Measurements from ENCODE around the gene SCRT2.
"Not testable (repeated sequence)": the region's sequence is repeated elsewhere in the genome, so short reads cannot be mapped to it uniquely, and the experiment has no call there.

Gene SCRT2

GRCh38 chr20:675453-676314, at the start of gene SCRT2:
SCRT2 (minus strand) TSS chr20:675802; CDS start chr20:675601, 201 bp downstream.
- CTCF ChIA-PET = interaction anchor here (1.0 kb wide), 1 partner anchor 9 kb away, joined by 5 read pairs; no protein-coding TSS in a partner anchor
- peak; percentile 87 for DNase-seq (ENCODE audit: extremely low spot score)
- TF ChIP-seq LEF1 (IDR thresholded peaks at IDR 0.05; ENCODE audit: borderline replicate concordance) (peak; percentile 69; the same call in 1 of the 2 replicates), BHLHE40 (IDR thresholded peaks at IDR 0.05; ENCODE audit: borderline replicate concordance) (no peak)
- POLR2A ChIA-PET = no interaction called here

GRCh38 chr20:724797-725196, 49.2 kb upstream of the SCRT2 start:
- POLR2A ChIA-PET; CTCF ChIA-PET; DNase-seq (ENCODE audit: extremely low spot score): not testable (repeated sequence)

- CTCF ChIA-PET = no interaction called here
Measured at GRCh38 chr20:723756-724155, 48.2 kb upstream of the SCRT2 start.

GRCh38 chr20:722822-723644, 47.4 kb upstream of the SCRT2 start:
- no peak for DNase-seq (ENCODE audit: extremely low spot score)
- TF ChIP-seq LEF1 (IDR thresholded peaks at IDR 0.05; ENCODE audit: borderline replicate concordance) (no peak), HDGF (IDR thresholded peaks at IDR 0.05; ENCODE audit: borderline replicate concordance) (no peak), L3MBTL2 (conservative IDR thresholded peaks at IDR 0.05) (no peak), FOXA1 (IDR thresholded peaks at IDR 0.05) (no peak), ELF4 (IDR thresholded peaks at IDR 0.05) (no peak), FOXK2 (IDR thresholded peaks at IDR 0.05) (no peak), BHLHE40 (IDR thresholded peaks at IDR 0.05; ENCODE audit: borderline replicate concordance) (no peak)
- ChIA-PET POLR2A (no interaction called here), CTCF (no interaction called here)

More at GRCh38 chr20:723756-724155, 48.2 kb upstream of the SCRT2 start:
- no peak for TF ChIP-seq HDGF (IDR thresholded peaks at IDR 0.05; ENCODE audit: borderline replicate concordance)
- TF ChIP-seq SP1 (IDR thresholded peaks at IDR 0.05) = no peak
- no peak for TF ChIP-seq FOXA1 (IDR thresholded peaks at IDR 0.05)
- TF ChIP-seq CTBP1 (IDR thresholded peaks at IDR 0.05; ENCODE audit: borderline replicate concordance) = no peak
- TF ChIP-seq SUZ12 (IDR thresholded peaks at IDR 0.05) = no peak
- no peak for TF ChIP-seq ZNF384 (IDR thresholded peaks at IDR 0.05)
- no peak for TF ChIP-seq L3MBTL2 (conservative IDR thresholded peaks at IDR 0.05)
- no peak for TF ChIP-seq ELF4 (IDR thresholded peaks at IDR 0.05)
- TF ChIP-seq ARNT (IDR thresholded peaks at IDR 0.05) = no peak
- TF ChIP-seq NFRKB (IDR thresholded peaks at IDR 0.05) = no peak
- TF ChIP-seq LEF1 (IDR thresholded peaks at IDR 0.05; ENCODE audit: borderline replicate concordance) = no peak
- TF ChIP-seq FOXK2 (IDR thresholded peaks at IDR 0.05) = no peak
- TF ChIP-seq TARDBP (IDR thresholded peaks at IDR 0.05) = no peak
- no peak for TF ChIP-seq PKNOX1 (IDR thresholded peaks at IDR 0.05)
- no peak for DNase-seq (ENCODE audit: extremely low spot score)
- POLR2A ChIA-PET = no interaction called here

GRCh38 chr20:721876-722275, 46.3 kb upstream of the SCRT2 start:
- ChIA-PET CTCF (no interaction called here), POLR2A (no interaction called here)
- TF ChIP-seq L3MBTL2 (conservative IDR thresholded peaks at IDR 0.05) (no peak), TARDBP (IDR thresholded peaks at IDR 0.05) (no peak), SUZ12 (IDR thresholded peaks at IDR 0.05) (no peak), BHLHE40 (IDR thresholded peaks at IDR 0.05; ENCODE audit: borderline replicate concordance) (no peak), ARNT (IDR thresholded peaks at IDR 0.05) (no peak), NFRKB (IDR thresholded peaks at IDR 0.05) (no peak), FOXM1 (IDR thresholded peaks at IDR 0.05; ENCODE audit: borderline replicate concordance) (no peak), LEF1 (IDR thresholded peaks at IDR 0.05; ENCODE audit: borderline replicate concordance) (no peak), FOXA1 (IDR thresholded peaks at IDR 0.05) (no peak), ZNF384 (IDR thresholded peaks at IDR 0.05) (no peak), HDGF (IDR thresholded peaks at IDR 0.05; ENCODE audit: borderline replicate concordance) (no peak), SP1 (IDR thresholded peaks at IDR 0.05) (no peak), FOXK2 (IDR thresholded peaks at IDR 0.05) (no peak), PKNOX1 (IDR thresholded peaks at IDR 0.05) (no peak), ELF4 (IDR thresholded peaks at IDR 0.05) (no peak), CTBP1 (IDR thresholded peaks at IDR 0.05; ENCODE audit: borderline replicate concordance) (no peak)
- DNase-seq (ENCODE audit: extremely low spot score) = no peak

GRCh38 chr20:719816-720215, 44.2 kb upstream of the SCRT2 start:
- ChIA-PET CTCF (no interaction called here), POLR2A (no interaction called here)
- no peak for DNase-seq (ENCODE audit: extremely low spot score)
- no peak for TF ChIP-seq ZNF384 (IDR thresholded peaks at IDR 0.05)
- no peak for TF ChIP-seq ELF4 (IDR thresholded peaks at IDR 0.05)
- TF ChIP-seq SUZ12 (IDR thresholded peaks at IDR 0.05) = no peak
- TF ChIP-seq CTBP1 (IDR thresholded peaks at IDR 0.05; ENCODE audit: borderline replicate concordance) = no peak
- no peak for TF ChIP-seq FOXM1 (IDR thresholded peaks at IDR 0.05; ENCODE audit: borderline replicate concordance)
- TF ChIP-seq HDGF (IDR thresholded peaks at IDR 0.05; ENCODE audit: borderline replicate concordance) = no peak
- no peak for TF ChIP-seq BHLHE40 (IDR thresholded peaks at IDR 0.05; ENCODE audit: borderline replicate concordance)
- TF ChIP-seq L3MBTL2 (conservative IDR thresholded peaks at IDR 0.05) = no peak
- TF ChIP-seq PKNOX1 (IDR thresholded peaks at IDR 0.05) = no peak
- no peak for TF ChIP-seq FOXA1 (IDR thresholded peaks at IDR 0.05)
- no peak for TF ChIP-seq SP1 (IDR thresholded peaks at IDR 0.05)
- no peak for TF ChIP-seq LEF1 (IDR thresholded peaks at IDR 0.05; ENCODE audit: borderline replicate concordance)
- TF ChIP-seq FOXK2 (IDR thresholded peaks at IDR 0.05) = no peak
- no peak for TF ChIP-seq TARDBP (IDR thresholded peaks at IDR 0.05)
